GM21619 (cell line): ENCODE results near the gene C11orf71.

Experiments
- ATAC-seq: cut with Tn5 transposase; IDR thresholded peaks from one replicate; pipeline ENCODE4 v1.9.1; 2021; ENCODE audit not compliant: unreplicated experiment

C11orf71 gene, protein sequence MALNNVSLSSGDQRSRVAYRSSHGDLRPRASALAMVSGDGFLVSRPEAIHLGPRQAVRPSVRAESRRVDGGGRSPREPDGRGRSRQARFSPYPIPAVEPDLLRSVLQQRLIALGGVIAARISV

DNA sequence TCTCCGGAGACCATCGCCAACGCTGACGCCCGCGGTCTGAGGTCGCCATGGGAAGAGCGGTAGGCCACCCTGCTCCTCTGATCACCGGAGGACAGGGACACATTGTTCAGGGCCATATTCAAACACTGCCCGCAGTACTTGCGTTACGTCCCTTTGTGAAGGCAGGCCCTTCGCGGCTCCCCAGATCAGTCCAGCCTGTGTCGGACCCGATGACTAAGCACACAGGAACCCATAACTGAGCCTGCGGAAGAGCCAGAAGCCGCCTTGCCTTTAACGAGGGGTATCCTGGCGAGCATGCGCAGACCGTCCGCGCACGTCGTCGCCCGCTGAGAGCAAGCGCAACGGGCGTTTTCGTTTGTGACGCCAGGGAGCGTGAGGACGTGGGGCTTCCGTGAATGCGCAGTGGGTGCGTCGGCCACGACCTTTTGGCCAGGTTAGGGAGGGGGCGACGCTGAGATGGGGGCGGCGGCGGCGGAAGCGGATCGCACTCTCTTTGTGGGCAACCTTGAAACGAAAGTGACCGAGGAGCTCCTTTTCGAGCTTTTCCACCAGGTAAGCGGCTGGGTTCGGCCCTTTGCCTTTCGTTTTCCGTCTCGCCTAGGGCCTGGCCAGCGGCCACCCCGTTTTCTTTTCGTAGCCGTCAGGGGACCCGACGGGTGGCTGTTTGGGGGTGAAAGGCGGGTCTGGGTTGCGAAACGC is at the start of gene C11orf71, which contains the start of gene RBM7:
C11orf71 (minus strand) TSS at position 296 of the 699 bp plus-strand sequence; CDS start at position 116, 180 bp downstream.
RBM7 (plus strand) TSS at position 451 of the 699 bp plus-strand sequence; CDS start at position 457, 6 bp downstream.
- peak; percentile 93 for ATAC-seq

DNA sequence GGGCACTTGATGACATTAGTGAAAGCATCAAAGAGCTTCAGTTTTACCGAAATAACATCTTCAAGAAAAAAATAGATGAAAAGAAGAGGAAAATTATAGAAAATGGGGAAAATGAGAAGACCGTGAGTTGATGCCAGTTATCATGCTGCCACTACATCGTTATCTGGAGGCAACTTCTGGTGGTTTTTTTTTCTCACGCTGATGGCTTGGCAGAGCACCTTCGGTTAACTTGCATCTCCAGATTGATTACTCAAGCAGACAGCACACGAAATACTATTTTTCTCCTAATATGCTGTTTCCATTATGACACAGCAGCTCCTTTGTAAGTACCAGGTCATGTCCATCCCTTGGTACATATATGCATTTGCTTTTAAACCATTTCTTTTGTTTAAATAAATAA is 49.5 kb upstream of the C11orf71 start:
- no peak for ATAC-seq

DNA sequence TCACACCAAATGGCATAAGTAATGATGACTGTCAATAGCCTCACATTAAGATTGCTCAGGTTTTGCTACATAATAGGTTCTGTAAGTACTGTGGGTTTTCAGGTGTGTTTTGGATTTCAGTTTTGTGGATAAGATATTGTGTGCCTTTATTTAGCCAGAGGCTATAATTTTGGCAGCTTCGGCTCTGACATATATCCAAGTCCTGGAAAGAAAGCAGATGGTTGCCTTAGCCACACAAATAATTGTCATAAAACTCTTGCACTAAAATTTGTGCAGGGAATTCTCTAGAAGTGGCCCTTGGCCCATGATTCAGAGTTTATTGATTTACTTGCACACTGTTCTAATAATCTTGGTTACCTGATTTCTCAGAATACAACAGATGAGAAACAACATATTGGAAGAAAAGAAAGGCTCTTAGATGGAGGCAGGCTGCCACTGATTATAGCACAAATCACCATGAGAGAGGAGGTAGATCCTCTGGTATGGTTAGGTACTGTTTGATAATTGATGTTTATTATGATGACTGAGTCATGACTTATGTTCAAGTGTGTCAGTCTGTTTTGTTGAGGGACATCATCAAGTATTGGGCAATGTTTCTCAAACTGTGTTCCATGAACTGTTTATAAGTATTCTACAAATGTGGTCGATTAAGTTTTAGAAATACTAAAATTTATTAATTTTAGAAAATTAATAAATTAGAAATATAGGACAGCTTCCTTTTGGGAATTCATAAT is 48.6 kb upstream of the C11orf71 start:
- no peak for ATAC-seq

DNA sequence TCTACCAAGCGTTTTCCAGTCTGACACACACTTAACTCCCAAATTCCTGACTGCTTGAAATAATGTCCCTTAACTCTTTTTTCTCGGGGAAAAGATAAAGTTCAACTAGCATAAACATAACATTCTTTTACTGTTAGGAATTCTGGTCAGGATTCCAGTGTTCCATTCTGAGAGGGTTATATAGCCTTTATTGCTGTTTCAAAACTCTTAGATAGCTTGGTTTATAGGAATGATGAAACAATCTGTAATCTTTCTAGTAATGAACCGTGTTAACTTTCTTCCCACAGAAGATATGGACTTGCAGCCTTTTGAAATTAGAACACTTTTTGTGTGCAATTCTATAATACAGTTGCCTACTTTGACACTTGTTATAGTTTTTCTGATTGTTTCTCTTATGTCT is 47.6 kb upstream of the C11orf71 start:
- ATAC-seq: no peak

DNA sequence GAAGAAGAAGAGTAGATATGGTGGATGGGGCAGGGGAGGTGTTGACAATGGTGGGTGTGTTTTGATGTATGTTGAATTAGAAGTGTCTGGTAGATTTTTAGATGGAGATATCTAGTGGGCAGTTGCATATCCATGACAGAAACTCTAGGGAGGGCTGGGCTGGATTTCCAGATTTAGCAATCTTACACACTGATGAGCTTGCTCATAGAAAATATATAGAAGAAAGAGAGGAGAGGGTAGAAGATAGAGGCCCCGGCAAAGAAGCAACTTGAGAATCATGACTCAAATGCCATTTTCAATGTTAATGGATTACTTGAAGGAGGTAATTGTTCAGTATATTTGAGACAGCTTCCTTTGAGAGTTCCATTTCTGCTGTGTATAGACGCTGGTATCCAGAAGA is 47.1 kb upstream of the C11orf71 start:
- ATAC-seq: no peak

DNA sequence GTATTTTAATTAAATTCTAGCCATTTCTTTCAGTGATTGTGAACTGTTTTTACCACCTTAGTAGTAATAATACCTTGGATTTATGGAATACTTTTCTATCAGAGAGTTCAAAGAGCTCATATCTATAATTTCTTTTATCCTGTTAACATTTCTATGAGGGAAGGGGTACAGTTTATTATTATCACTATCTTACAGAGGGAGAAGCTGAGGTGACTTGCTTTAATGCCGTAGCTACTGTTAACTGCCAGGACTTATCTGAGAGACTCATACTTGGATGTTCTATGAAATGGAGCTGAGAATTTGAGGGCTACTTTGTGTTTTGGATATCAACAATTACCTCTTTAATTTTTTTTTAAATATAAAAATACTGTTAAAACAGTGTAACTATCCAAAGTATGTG is 42.2 kb upstream of the C11orf71 start:
- no peak for ATAC-seq

DNA sequence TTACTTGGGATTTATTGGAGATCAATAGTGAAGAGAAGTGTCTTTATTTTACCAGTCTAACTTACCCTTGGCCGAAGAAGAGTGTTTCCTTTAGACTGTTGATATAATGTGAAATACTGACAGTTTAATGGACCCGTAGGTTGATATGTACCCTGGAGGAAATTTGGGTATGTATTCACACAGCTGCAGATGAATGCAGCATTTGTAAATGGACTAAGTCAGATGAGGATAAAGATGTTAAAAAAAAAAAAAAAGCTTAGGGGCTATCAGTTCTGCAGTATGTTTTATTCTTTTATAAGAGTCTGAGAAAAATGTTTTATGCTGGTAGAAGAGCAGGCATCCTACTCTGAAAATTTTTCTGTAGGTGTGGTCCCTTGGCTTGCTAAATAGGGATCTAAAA is 41.6 kb upstream of the C11orf71 start:
- no peak for ATAC-seq

DNA sequence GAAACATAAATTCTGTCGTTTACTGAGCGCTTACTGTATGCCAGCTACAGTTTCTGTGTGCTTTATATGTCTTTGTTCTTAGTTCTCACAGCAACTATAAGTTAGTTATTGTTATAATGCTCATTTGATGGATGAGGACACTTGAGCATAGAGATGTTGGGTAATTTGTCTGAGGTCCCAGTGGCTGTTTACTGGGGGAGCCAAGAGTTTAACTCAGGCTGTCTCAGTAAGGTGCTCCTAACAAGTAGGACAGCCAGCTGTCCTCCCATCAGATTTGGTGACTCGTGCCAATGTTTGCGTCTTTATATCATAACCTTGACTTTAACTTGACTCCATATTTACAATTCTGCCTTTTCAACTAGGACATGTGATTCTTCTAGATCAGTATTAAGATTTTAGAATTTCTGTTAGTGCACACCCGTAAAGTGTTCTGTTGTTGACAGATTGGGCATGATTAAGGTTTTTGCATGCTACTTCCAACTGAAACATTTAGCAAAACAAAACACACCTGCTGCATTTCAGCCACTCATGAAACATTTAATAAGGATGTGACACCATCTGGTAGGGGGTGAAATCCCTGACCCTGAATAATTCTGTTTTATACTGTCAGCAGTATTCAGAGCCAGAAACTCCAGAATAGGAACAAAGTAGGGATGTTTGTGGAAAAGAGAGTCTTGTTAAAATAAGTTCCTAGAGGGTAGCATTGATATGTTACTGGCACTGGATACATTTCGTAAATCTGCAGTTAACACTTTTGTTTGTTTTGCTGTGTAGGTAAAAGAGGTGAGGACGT is 40.9 kb upstream of the C11orf71 start:
- ATAC-seq: no peak

DNA sequence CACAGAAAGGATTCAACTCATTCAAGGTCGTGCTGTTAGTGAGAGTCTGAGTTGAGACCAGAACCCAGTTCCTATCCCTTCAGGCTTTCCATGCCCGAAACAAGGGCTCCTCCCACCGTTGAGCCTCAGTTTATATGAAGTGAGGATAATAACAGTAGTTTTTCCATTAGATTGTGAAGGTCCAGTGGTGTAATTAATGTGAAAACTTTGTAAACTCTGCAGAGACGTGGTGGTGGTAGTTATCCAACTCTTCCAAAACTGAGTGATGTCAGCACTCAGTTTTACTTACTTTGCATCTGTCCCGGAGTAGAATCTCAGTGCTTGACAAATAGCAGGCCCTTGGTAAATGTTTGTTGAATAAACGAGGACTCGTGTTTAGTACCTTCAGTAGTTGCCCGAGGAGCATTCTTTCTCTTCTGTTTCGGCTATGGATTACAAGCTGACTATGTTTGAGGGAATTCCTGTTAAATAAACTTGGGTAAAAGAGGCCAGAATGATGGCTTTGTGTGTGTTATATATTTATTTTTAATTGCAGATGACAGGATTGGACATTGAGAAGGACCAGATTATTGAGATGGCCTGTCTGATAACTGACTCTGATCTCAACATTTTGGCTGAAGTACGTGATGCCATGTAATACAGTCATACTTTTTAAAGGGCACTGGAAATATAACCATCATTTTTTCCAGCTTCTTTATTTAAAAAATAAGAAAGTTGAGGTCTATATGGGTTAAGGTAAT is 40.0 kb upstream of the C11orf71 start:
- no peak for ATAC-seq

DNA sequence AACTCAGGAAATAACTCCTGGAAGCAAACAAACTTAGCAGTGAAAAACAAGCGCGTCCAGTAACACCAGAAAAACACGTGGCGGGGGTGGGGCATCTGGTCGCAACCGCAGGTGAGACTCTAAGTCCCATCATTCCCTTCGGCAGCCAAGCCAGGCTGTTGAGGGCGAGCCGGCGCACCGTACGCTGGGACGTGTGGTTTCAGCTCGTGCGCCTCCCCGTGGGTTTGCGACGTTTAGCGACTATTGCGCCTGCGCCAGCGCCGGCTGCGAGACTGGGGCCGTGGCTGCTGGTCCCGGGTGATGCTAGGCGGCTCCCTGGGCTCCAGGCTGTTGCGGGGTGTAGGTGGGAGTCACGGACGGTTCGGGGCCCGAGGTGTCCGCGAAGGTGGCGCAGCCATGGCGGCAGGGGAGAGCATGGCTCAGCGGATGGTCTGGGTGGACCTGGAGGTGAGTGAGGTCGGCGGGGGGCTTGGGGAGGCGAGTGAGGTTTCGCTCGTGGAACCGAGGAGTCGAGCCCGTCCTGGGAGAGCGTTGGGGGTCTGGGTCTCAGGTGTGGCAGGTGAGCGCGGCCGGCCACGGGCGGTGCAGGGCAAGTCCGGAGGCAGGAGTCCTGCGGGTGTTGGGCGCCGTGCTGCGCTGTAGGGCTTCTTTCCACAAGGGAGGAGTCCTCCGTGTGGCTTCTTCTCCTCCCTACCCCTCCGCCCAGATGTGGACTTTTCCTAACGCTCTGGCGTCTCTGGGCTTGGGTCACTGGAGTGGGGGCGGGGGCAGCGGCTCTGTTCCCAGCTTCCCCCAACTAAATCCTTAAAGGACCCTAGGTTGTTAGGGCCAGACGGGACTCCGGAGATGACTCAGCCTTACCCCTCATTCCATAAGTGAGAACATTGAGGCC is 39.2 kb upstream of the C11orf71 start, which contains the start of gene REXO2:
REXO2 (plus strand) TSS at position 239 of the 892 bp plus-strand sequence; CDS start at position 301, 62 bp downstream.
- peak; percentile 98 for ATAC-seq

DNA sequence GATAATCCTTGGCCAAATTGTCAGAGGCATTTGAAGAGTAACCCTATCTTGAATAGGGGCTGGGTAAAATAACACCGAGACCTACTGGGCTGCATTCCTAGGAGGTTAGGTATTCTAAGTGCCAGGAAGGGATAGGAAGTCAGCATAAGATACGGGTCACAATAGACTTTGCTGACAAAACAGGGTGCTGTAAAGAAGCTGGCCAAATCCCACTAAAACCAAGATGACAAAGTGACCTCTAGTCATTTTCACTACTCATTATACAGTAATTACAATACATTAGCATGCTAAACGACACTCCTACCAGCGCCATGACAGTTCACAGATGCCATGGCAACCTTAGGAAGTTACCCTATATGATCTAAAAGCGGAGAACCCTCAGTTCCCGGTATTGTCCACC is 38.0 kb upstream of the C11orf71 start:
- no peak for ATAC-seq

DNA sequence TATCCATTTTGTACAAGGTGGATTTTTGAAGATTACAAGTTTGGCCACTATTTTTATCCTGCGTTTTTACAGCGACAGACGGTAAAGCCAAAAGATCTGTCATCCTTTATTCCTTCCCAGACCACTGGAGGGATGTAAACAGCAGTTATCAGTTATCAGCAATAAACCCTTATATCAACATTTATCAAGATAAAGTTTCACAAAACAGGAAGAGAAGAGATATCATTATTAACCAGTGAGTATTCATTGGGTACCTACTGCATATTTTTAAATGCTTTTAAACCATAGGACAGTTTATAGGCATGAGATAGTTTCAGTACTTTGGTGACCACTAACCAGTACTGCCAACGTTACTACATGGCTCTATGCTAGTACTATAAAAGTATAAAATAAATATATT is 33.1 kb upstream of the C11orf71 start:
- no peak for ATAC-seq

DNA sequence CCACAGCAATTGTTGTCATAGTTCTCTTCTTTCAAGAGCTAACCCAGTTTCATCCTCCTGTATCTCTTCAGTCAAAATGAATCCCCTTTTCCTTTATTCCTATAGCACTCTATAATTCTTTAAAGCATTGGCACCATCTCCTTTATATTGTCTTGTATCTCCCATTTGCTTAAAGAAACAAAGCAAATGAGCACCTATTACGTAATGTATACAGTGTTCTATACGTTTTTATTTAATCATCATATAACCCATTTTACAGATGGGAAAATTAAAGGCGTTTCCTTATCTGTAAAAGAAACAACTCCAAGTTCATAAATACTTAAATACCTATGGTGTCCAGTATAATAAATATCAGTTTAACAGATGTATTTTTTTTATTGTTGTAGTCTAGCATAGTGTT is 32.6 kb upstream of the C11orf71 start:
- ATAC-seq: no peak

DNA sequence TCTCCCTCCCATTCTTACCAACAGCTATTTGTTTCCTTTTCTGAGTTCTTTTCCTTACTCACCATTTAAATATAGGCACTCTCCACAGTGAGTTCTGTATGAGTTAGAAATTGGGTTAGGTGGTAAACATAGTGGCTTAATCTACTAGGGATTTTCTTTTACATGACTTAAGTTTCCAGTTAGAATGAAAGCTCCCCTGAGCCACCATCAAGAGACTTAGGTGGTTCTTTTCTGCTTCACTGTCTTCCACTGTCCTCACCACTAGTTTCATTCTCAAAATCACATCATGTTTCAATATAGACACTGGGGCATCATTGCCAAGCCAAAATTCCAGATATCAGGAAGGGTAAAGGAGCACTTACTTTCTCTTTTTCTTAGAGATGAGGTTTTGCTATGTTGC is 30.0 kb upstream of the C11orf71 start:
- no peak for ATAC-seq

DNA sequence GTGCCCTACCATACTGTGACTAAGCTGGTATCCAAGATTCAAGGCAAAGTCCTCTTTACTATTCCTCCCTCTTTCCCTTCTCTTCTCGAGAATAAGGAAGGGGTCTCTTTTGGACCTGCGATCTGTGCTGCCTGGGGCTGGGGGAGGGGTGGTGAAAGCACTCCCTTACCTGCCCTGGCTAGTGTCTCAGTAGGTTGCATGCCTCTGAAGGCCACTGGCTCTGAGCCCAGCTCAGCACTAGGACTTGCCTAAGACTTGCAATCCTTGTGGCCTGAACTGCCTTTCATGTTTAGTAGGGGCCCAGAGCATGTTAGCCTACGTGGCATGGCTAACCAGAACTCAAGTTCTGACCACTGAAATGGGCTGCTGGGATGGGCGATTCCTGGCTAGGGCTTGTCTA is 26.0 kb upstream of the C11orf71 start:
- no peak for ATAC-seq

DNA sequence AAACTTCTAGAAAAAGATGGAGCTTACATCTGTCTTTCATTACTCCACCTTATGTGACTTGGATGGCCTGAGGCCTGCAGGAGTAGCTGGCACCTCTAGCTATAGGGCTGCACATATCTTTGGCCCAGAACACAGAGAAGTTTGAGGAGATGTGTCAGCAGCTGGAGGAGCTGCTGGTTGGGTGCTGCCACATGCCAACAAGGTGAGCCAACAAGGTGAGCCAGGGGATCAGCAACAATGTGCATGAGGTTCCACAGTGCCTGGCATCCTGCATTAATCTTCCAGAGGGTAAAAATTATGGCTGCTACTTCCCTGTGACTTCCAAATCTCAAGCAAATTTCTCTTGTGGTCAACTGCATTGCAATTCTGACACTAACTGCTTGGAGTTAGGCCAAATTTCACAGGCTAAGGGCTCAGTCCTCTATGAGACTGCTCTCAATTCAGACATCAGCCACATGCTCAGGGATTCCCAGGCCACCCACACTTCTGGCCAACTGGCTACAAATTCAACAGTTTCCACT is 16.2 kb upstream of the C11orf71 start:
- no peak for ATAC-seq

DNA sequence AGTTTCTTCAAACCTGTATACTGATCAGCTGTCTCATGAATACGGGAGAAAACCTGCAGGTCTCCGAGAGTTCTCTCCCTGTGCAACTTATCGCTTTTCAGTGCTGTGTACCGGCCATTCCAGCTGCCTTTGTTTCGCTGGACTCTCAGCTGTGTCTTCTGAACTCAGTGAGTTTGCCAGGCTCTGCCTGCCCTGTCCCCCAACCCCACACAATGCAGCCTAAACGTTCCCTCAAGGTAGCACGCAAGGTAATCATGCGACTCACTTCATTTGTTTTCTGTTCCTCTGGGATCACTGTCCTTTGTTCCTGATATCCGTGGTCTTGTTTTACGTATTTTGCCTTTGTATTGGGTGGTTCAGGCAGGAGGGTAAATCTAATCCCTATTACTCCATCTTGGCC is 13.6 kb upstream of the C11orf71 start:
- no peak for ATAC-seq

DNA sequence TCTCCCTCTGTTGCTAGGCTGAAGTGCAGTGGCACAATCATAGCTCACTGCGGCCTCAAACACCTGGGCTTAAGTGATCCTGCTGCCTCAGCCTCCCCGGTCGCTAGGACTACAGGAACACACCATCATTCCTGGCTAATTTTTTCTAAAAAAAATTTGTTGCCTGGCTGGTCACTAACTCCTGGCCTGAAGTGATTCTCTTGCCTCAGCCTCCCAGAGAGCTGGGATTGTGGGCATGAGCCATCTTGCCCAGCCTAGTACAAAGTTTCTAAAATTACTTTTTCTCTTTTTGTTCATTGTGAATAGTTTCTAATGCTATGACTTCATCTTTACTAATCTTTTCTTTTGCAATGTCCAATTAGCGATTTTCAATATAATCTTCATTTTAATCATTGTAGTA is 12.6 kb upstream of the C11orf71 start:
- ATAC-seq: no peak

DNA sequence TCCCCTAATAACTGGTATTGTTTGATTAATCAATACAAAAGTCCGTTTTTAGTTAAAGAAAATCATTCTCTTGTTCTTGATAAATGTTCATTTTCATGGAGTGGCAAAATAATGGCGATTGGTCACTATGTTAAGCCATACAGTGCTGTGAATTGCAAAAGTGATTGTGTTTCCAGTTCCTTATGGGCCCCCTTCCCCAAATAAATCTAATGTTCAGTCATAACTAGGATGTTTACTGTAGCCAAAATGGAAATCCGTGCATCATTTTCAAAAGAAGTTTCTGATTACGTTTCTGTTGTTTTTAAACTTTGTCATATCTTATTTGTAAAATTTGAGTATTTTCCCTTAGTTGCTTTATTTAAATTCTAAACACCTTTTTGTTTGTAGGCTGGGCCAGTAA is 1.0 kb upstream of the C11orf71 start:
- no peak for ATAC-seq

DNA sequence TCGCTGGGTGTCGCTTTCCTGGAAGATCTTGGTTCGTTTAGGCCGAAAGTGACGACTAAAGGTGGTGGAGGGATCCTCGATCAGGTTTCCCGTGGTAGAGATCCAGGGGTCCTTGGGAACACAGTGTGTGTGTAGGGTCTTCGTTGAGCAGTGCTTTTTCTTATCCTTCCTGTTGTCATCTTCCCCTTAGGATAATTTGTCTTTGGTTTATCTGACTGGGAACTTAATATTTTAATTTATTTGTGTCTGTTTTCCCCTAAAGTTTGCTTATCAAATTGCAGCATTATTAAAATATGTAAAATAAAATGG is 558 bp upstream of the C11orf71 start:
- no peak for ATAC-seq
